Hepatocyte (in vitro differentiated cells): Measurements from ENCODE around the gene SLC25A38. TPM values are rescaled to one million over a fixed set of nuclear protein-coding genes. Genes with fewer than 3 reads are reported as not detected.
"Not testable (repeated sequence)": the region's sequence is repeated elsewhere in the genome, so short reads cannot be mapped to it uniquely, and the experiment has no call there.

Experiments
- DNase-seq: peaks from one replicate; pipeline ENCODE4 v3.0.0-alpha.2; 2016; ENCODE audit warnings: low spot score
- H2AFZ ChIP-seq: fragments of 200-600 bp; sonication (generic); 2 replicates; pipeline ENCODE4 v1.6.0; 2016; ENCODE audit warnings: antibody characterized with exemption, mild to moderate bottlenecking
- H3K27ac ChIP-seq: fragments of 200-600 bp; sonication (generic); 2 replicates; pipeline ENCODE4 v1.5.1; 2016; ENCODE audit warnings: mild to moderate bottlenecking
- H3K27me3 ChIP-seq: fragments of 200-600 bp; sonication (generic); 2 replicates; pipeline ENCODE4 v1.6.1; 2016
- H3K36me3 ChIP-seq: fragments of 200-600 bp; sonication (generic); replicated peaks from 2 replicates; pipeline ENCODE4 v1.5.1; 2016; ENCODE audit warnings: low read depth; ENCODE audit not compliant: insufficient read depth
- H3K4me1 ChIP-seq: fragments of 200-600 bp; sonication (generic); 2 replicates; pipeline ENCODE4 v1.5.1; 2016; ENCODE audit warnings: mild to moderate bottlenecking, moderate library complexity; ENCODE audit not compliant: insufficient read depth
- H3K4me2 ChIP-seq: fragments of 200-600 bp; sonication (generic); 2 replicates; pipeline ENCODE4 v1.6.0; 2016
- H3K4me3 ChIP-seq: fragments of 200-600 bp; sonication (generic); 2 replicates; pipeline ENCODE4 v1.5.1; 2016; ENCODE audit warnings: mild to moderate bottlenecking
- H3K79me2 ChIP-seq: fragments of 200-600 bp; sonication (generic); 2 replicates; pipeline ENCODE4 v1.6.0; 2017; ENCODE audit warnings: mild to moderate bottlenecking
- H3K9me2 ChIP-seq: fragments of 200-600 bp; sonication (generic); replicated peaks from 2 replicates; pipeline ENCODE4 v1.6.0; 2017; ENCODE audit warnings: mild to moderate bottlenecking; ENCODE audit not compliant: insufficient read depth
- H3K9me3 ChIP-seq: fragments of 200-600 bp; sonication (generic); 2 replicates; pipeline ENCODE4 v1.5.1; 2016; ENCODE audit warnings: low read depth, mild to moderate bottlenecking
- H4K20me1 ChIP-seq: fragments of 200-600 bp; sonication (generic); 2 replicates; pipeline ENCODE4 v1.6.0; 2016; ENCODE audit warnings: mild to moderate bottlenecking; ENCODE audit not compliant: insufficient read depth, poor library complexity, severe bottlenecking
- EZH2 ChIP-seq: fragments of 200-600 bp; sonication (generic); IDR thresholded peaks from 2 replicates; pipeline ENCODE4 v1.6.1; 2016; ENCODE audit warnings: antibody characterized with exemption, mild to moderate bottlenecking, borderline replicate concordance
- EZH2phosphoT487 ChIP-seq: fragments of 200-600 bp; sonication (generic); IDR thresholded peaks from one replicate; pipeline ENCODE4 v1.6.1; 2018; ENCODE audit warnings: antibody characterized with exemption, mild to moderate bottlenecking, low read depth, moderate library complexity; ENCODE audit not compliant: unreplicated experiment, severe bottlenecking
- WGBS: methylation state at CpG from one replicate; pipeline ENCODE4 v1.1.6; 2016; ENCODE audit warnings: low lambda C conversion rate; ENCODE audit errors: missing lambda C conversion rate; 5-methylcytosine and 5-hydroxymethylcytosine counted together
- polyA plus RNA-seq: library from polyadenylated mRNA; unstranded; fragments of >200 nt; fragmentation: Nextera tagmentation; extraction: Ambion mirVana; gene quantifications from 2 replicates; pipeline ENCODE4 v1.2.1, GENCODE V29; 2016
- total RNA-seq: library from RNA; depleted of rRNA; stranded (reverse); fragments of >200 nt; gene quantifications from 2 replicates; pipeline ENCODE4 v1.2.3, GENCODE V29; 2014
- TF ChIP-seq, protein P1 (sequence below): fragments of 200-600 bp; sonication (generic); IDR thresholded peaks from 2 replicates; pipeline ENCODE4 v1.5.1; 2016; ENCODE audit warnings: antibody characterized with exemption, mild to moderate bottlenecking; ENCODE audit not compliant: poor library complexity

SLC25A38 gene
- total and polyA plus RNA-seq, 2 experiments from 2014 or later = 35.7 to 37.2 TPM

DNA sequence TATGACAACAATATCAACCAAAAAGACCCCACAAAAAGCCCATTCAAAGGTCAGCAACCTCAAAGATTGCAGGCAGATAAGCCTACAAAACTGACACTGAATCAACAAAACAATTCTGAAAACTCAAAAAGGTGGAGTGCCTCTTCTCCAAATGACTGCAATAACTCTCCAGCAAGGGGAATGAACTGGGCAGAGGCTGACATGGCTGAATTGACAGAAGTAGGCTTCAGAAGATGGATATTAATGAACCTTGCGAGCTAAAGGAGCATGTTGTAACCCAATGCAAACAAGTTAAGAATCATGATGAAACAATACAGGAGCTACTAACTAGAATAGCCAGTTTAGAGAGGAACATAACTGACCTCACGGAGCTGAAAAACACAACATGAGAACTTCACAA, 20.4 kb upstream of the SLC25A38 start:
- Histone ChIP-seq H3K4me3 (no peak overlapping the region), H3K27ac (no peak overlapping the region), H3K4me2 (no peak overlapping the region), H3K36me3 (no peaks in the 10 kb centered on the region), H3K27me3 (no peaks in the 10 kb centered on the region), H3K9me3 (no peaks in the 10 kb centered on the region), H4K20me1 (no peaks in the 10 kb centered on the region), H3K4me1 (peaks cover 7% of the 10 kb centered on the region), H3K9me2 (no peaks in the 10 kb centered on the region), H2AFZ (no peak overlapping the region), H3K79me2 (no peaks in the 10 kb centered on the region)
- no peak for DNase-seq
- TF ChIP-seq EZH2phosphoT487 (no peak), EZH2 (no peak)
- TF ChIP-seq, protein P1, sequence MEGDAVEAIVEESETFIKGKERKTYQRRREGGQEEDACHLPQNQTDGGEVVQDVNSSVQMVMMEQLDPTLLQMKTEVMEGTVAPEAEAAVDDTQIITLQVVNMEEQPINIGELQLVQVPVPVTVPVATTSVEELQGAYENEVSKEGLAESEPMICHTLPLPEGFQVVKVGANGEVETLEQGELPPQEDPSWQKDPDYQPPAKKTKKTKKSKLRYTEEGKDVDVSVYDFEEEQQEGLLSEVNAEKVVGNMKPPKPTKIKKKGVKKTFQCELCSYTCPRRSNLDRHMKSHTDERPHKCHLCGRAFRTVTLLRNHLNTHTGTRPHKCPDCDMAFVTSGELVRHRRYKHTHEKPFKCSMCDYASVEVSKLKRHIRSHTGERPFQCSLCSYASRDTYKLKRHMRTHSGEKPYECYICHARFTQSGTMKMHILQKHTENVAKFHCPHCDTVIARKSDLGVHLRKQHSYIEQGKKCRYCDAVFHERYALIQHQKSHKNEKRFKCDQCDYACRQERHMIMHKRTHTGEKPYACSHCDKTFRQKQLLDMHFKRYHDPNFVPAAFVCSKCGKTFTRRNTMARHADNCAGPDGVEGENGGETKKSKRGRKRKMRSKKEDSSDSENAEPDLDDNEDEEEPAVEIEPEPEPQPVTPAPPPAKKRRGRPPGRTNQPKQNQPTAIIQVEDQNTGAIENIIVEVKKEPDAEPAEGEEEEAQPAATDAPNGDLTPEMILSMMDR = no peak
- 78% methylated on average over 2 of the region's 2 CpGs for WGBS

DNA sequence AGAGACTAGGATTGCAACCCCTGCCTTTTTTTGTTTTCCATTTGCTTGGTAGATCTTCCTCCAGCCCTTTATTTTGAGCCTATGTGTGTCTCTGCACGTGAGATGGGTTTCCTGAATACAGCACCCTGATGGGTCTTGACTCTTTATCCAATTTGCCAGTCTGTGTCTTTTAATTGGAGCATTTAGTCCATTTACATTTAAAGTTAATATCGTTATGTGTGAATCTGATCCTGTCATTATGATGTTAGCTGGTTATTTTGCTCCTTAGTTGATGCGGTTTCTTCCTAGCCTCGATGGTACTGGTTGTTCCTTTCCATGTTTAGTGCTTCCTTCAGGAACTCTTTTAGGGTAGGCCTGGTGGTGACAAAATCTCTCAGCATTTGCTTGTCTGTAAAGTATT, 12.7 kb upstream of the SLC25A38 start:
- not testable (repeated sequence) for H3K4me1 ChIP-seq, H3K4me3 ChIP-seq
- WGBS = 80% methylated on average over 4 of the region's 4 CpGs

DNA sequence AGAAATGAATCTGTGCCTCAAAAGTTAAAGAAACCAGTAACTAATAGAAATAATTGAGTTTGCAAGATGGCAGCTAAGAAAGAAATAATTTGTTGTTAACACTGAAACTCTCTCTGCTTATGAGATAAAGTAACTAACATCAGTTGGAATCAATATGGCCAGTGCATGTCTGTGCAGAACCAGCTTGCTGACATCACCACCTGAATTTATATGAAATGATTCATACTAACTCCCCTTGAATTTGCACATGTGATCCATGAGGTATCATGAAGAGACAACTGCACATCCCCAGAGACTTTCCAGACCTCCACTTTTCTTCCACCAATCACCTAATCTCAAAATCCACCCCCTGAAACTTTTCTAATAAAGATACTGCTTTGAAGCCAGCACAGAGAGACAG, 10.3 kb upstream of the SLC25A38 start:
- no peaks in the 10 kb centered on the region for H3K27me3 ChIP-seq
- H3K79me2 ChIP-seq = no peaks in the 10 kb centered on the region
- no peaks in the 10 kb centered on the region for H4K20me1 ChIP-seq
- no peak overlapping the region for H3K4me3 ChIP-seq
- no peaks in the 10 kb centered on the region for H3K4me1 ChIP-seq
- no peaks in the 10 kb centered on the region for H3K36me3 ChIP-seq
- H3K9me3 ChIP-seq = no peaks in the 10 kb centered on the region
- no peak overlapping the region for H2AFZ ChIP-seq
- H3K27ac ChIP-seq = no peak overlapping the region
- TF ChIP-seq EZH2phosphoT487 = no peak
- TF ChIP-seq, protein P1 = no peak
- no peak for TF ChIP-seq EZH2
- DNase-seq = no peak
- H3K4me2 ChIP-seq = no peak overlapping the region
- no peaks in the 10 kb centered on the region for H3K9me2 ChIP-seq

More for the DNA sequence above, 12.7 kb upstream of the SLC25A38 start:
- not testable (repeated sequence) for H3K27ac ChIP-seq, H4K20me1 ChIP-seq, H3K4me2 ChIP-seq, H3K79me2 ChIP-seq, H3K9me2 ChIP-seq, DNase-seq, H3K27me3 ChIP-seq, H3K36me3 ChIP-seq, H2AFZ ChIP-seq, H3K9me3 ChIP-seq

DNA sequence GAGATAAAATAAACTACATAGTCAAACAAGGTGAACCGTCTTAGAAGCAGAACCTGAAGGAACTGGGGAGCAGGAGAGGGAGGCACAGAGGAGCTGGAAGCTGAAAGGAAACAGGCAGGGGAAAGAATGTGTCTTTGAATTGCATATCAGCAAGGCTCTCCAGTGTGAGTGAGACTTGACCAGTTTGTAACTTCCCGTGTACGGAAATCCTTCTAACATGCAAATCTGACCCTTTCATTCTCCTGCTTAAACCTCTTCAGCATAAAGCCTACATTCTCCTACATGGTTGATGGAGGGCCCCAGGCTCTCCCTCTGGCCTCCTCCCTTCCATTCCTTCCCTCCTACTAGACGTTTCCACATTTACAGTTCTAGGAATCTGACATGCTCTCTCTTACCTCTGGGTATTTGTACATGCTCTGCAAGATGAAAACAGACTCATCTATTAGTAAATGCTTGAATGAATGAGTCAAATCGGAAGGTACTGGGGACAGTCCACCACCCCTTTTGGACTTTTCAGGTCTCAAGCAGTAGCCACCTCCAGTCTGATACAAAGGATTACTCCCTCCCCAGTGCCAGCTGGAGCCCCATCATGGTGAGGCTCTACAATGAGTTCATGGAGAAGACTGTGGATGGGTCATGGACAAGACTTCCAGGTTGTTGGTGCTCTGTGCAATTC, 6.1 kb upstream of the SLC25A38 start:
- DNase-seq = no peak
- no peaks in the 10 kb centered on the region for H3K27me3 ChIP-seq
- H3K4me1 ChIP-seq = peaks cover under 1% of the 10 kb centered on the region
- no peaks in the 10 kb centered on the region for H4K20me1 ChIP-seq
- H3K4me2 ChIP-seq = no peak overlapping the region
- H3K9me3 ChIP-seq = no peaks in the 10 kb centered on the region
- H3K27ac ChIP-seq = no peak overlapping the region
- no peaks in the 10 kb centered on the region for H3K9me2 ChIP-seq
- no peak overlapping the region for H2AFZ ChIP-seq
- H3K79me2 ChIP-seq = no peaks in the 10 kb centered on the region
- H3K36me3 ChIP-seq = no peaks in the 10 kb centered on the region
- 54% methylated on average over 5 of the region's 5 CpGs for WGBS
- TF ChIP-seq EZH2 (no peak), EZH2phosphoT487 (no peak)
- TF ChIP-seq, protein P1 = no peak
- H3K4me3 ChIP-seq = no peak overlapping the region
